Activated CD4-positive, alpha-beta T cell treated with anti-CD3 and anti-CD28 coated beads, Interleukin-2, amount 50 U/mL, for 48 hours (primary cell): Measurements from ENCODE around the gene SLC7A14.

Source experiments
- DNase-seq, 2 experiments: peaks; one replicate each; pipeline ENCODE4 v3.0.0-alpha.2; 2020

Gene SLC7A14

DNA sequence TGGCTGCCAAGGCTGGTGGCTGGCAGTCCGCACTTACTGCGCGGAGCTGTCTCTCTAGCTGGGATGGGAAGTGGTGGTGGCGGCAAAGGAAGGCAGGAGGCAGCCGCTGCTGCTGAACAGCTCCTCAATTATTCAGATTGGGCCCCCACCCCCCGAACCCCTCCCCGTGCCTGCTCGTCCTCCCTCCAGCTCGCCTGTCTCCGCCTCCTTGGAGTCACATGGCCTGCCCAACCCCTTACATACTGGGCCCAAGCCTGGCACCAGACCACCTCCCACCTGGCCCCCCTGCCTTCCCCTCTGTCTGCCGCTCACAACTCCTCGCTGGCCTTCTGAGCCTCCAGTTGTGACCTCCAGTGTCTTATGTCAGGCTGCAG, at the start of gene SLC7A14:
Gene SLC7A14, minus strand, starts transcription at position 139 of the 374 bp plus-strand sequence. CDS start 59,139 bp downstream, outside the sequence.
- no peak for DNase-seq

DNA sequence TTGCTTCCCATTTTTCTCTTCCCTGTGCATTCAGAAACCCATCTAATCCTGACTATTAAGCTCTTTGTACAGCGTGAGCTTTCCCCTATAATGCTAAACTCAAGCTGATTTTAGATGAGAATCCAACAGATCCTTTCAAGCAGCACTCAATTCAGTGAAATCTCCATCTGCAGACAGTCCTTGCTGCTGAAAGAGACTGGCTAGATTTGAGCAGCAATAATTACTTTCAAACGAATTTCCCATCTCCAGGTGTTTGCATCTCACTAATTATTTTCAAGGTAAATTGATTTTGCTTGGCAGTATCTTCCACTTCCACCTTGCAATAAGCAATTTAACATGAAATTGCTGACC, 49.5 kb upstream of the SLC7A14 start:
- no peak for DNase-seq

DNA sequence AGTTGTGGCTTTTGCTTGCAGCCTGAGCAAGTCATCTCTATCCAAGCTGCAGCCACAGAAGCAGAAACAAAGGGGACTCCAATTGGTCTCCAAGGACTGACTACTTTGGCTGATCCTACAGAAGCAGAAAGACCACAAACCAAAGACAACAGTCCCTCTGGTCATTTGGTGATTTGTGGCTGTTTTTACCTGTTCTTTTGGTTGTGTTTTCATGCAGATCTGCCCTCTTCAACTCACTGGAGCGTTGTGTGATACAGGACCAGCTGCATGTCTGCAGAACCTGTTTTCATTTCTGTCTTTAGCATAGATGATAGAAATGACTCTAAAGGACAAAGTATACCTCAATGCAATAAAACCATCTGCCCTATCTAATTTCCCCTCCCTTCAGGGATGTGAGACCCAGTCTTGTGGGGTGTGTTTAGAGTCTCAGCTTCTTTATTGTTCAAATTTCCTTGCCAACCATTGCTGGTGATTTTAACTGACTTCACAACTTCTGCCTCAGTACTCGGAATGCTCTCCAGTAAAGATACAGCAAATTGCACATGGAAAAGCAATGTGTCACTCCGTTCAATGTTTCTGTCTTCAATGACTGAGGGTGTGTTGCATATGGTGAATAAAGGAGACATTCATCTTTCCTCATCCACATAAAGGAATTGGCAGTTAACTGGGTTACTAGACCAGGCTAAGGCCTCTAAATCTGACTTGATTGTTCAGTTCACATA, 48.9 kb upstream of the SLC7A14 start:
- DNase-seq = no peak

DNA sequence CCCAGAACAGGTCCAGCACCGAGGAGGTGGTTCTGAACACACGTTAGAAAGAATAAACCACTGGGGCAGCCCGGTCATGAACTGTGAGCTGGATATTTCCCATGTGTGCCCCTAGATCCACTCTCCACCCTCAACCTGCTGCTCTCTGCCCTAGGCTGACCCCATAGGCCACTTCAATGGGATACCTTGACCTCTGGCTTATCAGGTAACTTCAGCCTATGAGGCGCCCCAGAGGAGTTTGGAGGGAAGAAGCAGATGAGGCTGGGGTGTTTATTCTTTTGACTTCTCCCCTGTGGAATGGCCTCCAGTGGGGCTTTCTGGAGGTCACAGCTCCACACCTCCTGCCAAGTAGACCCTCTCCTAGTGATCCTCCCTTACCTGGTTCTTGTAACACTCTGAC, 47.7 kb upstream of the SLC7A14 start:
- no peak for DNase-seq

DNA sequence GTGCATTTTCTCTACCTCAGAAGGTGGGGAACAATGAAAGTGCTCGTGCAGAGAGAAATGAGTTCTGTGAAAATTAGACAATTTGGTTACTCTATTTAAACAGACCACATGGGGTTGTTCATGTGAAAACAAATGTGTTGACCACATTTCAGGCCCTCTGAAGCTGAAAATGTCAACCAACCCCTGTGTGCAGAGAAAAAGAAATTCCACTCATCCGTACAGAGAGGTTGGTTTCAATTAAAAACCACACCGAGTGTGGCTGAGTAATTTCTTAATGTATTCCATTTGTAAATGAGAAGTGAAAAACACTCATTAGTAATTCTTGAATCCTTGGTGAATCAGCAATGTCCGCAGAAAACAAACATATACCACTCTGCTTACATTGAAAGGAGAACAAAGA, 46.9 kb upstream of the SLC7A14 start:
- no peak for DNase-seq

DNA sequence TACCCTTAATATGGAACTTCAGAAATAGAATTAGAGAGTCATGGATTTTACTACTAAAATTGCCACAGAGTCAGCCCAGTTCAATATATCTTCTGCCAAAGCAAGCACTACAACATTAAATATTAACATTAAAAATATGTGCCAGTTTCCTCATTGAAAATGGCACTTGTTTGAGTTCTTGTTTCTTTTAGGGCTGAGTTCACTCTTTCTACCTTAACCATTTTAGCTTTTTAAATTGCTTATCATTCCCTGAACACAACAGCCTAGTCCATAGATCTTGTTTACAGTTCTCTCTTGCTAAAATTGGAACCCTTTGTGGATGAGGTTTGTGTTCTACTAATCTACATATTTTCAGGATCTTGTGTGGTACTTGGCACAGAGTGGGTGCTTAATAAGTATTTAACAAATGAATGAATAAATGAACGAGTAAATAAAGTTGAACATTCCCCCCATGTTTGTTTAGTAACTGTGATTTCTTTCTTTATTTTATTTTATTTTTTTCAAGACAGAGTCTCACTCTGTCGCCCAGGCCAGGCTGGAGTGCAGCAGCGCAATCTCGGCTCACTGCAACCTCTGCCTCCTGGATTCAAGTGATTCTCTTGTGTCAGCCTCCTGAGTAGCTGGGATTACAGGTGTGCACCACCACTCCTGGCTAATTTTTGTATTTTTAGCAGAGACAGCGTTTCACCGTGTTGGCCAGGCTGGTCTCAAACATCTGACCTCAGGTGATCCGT, 46.0 kb upstream of the SLC7A14 start:
- no peak for DNase-seq

DNA sequence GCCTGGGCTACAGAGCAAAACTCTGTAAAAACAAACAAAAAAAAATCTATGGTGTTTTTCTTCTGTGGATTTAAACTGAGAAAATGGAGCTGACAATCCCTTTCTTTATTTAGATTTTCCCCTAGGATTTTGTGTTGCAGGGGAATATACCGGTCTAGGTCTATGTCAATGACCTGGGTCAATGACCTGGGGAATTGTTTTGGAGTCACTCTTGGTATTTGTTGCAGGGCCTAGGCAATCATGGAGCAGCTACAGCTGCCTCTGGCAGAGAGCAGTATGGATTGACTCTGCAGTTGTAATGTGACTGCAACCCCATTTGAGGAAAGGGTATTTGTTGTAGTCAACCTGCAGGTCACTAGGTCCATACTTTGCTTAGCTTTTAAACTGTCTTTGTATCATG, 37.6 kb upstream of the SLC7A14 start:
- no peak for DNase-seq

DNA sequence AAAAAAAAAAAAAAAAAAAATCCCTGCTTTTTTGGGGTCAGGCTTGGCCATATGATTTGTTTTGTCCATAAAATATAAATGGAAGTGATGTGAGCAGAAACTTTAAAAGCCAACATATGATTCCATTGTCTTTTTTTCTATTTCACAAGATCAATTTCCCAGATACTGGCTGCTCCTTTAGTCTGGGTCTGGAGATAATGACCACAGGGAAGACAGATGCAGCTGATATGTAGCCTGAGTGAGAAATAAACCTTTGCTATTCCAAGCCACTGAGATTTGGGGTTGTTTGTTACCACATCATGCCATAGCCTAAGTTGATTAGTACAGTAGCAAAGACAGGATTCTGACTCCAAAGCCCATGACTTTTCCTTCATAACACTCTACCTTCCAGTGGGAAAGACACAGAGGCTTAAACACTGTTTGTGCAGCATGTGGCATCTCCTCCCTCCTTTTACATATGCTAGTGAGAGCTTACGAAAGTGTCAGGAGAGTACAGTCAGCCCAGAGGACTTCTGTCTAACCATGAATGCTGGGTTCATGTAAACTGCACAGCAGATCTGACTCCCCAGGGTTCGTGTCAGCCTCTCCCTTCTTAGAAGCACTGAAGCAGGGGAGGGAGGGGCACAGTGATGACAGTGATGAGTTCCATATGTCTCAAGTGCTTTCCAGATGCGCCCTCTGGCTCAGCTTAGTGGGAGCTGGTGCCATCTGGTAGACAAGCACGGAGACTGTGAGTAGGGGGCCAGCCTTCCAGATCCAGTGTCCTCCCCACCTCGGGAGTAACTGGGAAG, 36.7 kb upstream of the SLC7A14 start:
- DNase-seq = no peak

DNA sequence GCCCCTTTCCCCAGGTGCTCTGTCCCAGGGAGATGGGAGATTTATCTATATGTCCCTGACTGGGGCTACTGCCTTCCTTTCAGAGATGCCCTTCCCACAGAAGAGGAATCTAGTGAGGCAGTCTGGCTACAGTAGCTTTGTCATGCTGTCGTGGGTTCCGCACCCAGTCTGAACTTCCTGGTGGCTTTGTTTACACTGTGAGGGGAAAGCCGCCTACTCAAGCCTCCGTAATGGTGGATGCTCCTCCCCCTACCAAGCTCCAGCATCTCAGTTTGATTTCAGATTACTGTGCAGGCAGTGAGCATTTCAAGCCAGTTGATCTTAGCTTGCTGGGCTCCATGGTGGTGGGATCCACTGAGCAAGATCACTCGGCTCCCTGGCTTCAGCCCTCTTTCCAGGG, 35.4 kb upstream of the SLC7A14 start:
- DNase-seq = no peak

DNA sequence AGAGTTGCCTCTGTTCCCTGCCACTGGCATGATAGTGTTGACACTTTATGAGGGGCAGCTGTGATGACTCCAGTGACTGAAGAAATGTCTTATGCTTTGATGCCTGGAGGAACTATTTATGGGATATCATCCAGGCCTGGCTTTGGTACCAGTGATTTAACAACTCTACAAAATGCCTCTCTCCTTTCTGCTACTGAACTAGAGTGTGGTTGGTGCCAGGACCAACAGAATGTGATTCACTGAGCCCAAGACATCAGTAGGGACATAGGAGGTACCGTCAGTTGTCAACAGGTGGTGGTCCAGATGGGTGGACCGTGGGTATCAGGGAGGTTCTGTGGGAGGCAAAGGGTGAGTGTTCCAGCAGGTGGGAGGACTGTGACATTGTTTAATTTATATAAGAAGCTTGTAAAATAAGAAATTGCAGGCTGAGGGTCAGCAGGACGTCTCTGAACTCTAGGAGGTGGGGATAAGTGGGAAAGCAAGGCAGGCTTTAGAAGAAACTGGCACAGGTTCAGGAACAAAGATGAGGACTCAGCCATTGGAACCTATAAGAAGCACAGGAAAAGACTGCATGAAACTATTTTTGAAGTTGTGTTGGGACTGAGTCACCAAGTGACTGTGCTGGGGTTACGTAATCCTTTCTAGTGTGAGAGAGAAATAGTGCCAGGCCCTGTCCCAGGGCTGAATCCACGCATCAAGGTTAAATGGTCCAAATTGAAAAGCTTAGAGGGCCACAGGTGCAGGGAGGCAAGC, 28.5 kb upstream of the SLC7A14 start:
- no peak for DNase-seq

DNA sequence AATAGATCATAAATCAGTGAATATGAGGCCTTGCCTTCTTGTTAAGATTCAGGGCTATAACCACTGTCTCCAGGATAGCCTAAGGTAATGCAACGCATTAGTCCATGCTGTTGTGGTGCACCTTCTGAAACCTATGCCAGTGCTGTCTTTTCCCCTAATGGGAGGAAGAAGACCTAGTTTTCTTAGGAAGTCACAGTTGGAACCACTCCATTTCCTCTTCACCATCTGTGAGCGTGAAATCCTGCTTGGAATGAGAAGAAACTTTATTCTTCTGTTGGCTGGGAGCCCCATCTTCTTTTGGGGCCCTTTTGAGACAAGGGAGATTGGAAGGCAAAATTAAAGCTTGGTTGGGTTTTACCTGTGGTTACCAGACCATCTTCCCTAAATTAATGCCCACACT, 25.9 kb upstream of the SLC7A14 start:
- DNase-seq = no peak

DNA sequence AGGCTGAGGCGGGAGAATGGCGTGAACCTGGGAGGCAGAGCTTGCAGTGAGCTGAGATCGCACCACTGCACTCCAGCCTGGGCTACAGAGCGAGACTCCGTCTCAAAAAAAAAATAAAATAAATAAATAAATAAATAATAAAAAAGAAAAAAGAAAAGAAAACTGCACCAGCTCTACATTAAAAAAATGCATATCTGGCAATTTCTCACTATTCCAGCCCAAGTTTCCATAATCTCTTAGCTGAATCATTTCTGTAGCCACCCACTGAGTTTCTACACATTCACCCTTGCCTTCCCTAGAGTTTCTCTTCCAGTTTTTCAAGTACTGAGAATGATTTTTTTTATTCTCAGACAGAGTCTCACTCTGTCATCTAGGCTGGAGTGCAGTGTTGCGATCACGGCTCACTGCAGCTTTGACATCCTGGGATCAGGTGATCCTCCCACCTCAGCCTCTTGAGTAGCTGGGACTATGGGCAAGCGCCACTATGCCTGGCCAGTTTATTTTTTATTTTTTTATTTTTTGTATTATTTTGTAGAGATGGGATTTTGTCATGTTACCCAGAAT, 24.5 kb upstream of the SLC7A14 start:
- no peak for DNase-seq

DNA sequence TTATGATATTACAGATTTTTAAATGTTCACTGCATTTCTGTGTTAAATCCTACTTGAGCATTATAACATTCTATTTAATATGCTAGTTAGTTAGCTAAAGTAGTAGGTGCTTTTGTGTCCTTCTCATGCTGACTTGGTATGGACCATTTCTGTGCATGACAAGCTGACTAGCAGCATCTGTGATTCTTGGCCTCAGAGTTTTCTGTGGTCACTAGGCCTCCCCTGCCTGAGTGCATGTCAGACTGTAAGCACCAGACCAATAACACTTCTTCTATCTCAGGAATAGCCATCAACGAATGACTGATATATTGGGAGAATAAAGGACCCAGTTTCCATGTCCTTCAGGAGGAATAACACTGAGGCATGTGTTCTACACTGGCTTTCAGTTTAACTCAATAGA, 22.6 kb upstream of the SLC7A14 start:
- no peak for DNase-seq

DNA sequence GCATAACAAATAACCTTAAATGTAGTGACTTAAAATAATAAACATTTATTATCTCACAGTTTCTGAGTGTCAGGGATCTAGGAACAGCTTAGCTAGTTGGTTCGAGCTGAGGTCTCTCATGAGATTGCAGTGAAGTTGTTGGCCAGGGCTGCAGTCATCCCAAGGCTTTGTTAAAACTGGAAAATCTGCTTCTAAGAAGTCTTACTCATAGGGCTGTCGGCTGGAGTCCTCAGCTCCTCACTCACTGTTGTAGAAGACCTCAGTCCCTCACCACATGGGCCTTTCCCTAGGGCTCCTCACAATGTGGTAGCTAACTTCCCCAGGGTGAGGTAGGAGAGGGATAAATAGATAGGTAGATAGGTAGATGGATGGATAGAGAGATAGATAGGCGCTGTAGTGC, 20.8 kb upstream of the SLC7A14 start:
- no peak for DNase-seq

DNA sequence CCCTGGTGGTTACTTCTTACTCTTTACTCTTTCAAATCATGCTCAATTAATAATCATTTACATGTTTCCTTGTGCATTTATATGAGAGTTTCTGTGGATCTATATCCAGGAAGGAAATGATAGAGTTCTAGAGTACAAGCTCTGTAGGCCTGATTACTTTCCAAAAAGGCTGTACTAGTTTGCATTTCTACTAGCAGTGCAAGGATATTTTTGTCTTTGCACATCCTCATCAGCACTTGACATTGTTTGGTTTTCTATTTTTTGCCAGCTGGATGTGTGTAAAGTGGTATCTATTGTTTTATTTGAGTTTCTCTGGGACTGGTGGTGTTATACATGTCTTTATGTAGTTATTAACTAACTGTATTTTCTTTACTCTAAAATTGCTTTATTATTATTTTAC, 19.6 kb upstream of the SLC7A14 start:
- no peak for DNase-seq

DNA sequence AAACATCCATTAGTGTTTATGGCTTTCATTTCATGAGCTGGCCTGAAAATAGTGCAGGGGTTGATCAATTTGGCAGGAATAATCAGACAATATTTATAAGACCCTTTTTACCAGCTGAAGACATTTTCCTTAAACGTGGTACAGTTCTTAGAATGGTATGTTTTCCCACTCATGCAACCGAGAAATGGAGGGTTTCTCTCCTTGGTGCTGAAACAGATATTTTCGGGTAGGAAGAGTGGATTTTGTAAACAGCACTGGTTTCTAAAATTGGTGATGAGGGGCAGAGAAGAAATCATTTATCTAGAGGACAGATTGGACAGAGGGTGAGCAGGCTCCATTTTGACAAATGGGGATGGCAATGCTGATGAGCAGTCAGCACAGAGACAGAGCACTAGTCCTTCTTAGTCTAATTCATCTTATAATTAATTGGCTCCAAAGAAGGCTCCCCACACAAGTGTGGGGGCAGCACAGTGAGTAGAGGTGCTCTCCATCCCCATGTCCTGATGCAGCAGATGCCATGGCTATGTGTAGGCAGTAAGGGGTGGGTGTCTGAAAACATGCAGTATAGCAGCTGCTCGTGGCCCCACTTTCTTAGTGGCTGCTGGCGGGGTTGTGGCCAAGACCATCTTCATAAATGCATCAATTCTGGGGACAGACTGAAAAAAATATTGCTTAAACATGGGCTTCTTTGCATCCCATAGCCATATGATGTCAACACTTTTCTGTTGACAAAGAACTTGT, 18.1 kb upstream of the SLC7A14 start:
- no peak for DNase-seq

DNA sequence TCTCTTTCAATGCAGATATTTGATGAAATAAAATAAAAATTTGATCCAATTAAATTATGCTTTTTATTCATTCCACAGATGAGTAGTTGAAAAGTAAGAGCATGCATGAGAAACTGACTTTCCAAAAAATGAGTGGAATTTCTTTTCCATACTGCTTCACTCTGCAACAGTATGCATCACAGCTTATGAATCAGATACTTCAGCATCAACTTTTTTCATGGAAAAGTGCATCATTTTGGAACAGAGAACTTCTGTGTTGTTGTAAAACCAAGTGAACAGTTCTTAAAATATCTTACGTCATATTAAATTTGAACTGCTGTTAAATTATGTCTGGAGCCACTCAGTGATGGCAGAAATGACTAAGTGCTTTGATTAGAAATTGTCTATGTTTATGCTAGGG, 16.7 kb upstream of the SLC7A14 start:
- no peak for DNase-seq

DNA sequence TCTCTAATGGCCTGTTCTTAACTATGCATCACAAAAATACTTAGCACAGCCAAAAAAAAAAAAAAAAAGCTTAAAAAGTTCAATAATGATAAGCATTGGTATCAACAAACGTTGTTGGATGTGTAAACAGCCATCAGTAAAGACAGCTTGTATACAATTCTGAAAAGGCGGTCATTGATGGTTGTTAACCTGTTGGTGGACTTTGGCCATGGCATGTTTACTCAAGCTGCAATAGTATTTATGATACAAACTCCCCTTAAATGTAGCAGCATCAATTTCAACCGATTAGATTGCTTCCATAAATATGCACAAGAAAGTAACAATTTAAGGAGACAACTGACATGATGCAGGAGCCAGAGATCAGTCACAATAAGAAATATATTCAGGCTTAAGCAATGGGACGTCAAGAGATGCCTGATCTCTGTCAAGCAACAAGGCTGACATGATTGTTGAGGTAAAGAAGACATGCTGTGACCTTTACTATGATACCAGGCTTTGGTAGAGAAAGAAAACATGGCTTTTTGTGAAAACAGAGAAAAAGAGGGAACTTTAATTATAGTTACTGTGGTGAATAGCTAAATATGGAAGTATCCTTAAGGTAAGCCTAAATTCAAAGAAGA, 14.2 kb upstream of the SLC7A14 start:
- DNase-seq = no peak

DNA sequence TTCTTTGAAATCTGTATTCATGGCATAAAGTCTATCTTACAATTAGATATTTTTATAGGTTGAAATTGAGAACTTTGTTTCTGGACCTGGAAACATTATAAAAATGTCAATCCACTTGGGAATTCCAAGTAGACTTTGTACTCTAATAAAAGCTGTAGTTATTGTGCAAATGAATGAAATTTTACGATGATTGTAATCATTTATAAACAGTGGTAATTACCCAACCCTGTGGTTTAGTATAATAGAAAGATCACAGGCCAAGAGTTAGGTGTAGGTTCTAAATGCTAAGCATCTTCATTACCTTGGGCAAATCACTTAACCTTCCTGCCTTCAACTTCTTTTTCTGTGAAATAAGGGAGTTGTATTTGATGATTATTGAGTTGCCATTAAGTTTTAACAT, 13.2 kb upstream of the SLC7A14 start:
- DNase-seq = no peak

DNA sequence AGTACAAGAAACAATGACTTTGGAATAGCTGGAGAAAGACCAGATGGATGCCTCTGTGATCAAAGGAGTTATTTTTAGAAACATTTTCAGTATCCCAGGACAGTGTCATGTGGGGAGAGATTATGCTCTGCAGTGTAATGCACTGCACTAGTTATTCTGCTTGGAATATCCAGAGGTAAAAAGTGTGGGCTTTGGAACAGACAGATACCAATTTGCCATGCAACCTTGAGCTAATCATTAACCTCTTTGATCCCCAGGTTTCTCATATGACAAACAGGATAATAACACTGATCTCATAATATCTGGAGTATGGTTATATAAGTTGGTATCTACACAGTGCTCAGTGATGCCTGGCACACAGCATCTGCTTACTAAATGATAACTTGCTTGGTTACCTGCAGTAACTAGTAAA, 12.2 kb upstream of the SLC7A14 start:
- DNase-seq = no peak

DNA sequence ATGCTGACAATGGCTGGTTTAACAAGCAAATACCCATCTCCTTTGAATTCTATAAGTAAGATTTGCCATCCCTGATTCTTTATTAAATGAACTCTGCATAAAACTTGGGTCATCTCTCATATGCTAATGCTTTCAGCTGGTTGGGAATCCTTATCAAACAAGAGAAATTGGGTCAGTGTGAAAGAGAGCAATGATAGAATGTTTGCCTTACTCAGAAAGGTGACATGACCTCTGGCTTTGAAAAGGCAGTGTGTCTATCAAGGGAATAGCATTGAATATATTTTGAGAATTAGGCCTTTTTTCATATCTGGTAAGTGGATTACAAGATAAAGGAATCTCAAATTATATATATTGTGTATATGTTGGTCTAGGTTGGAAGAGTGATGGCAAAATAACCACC, 8.7 kb upstream of the SLC7A14 start:
- DNase-seq = no peak

DNA sequence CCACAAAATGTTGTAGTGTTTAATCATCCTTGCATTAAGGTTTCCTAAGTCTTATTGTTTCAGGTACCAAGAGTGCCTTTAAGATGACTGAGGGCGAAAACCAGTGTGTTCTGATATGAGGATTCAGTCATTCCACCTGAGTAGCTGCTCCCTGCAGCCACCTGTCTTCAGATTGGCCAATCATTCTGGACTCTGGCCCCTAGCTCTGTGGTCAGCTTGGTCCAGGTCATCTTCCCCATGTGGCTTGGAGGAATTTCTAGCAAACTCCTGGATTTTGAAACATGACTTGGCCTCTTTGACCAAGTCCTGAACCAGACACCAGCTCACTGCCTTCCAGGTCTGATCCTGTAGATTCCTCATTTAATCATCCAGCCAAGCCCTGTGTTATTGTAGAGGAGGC, 7.8 kb upstream of the SLC7A14 start:
- no peak for DNase-seq
